AG09319 (cell line): ENCODE results near the gene ARPP21.
"Not testable (repeated sequence)": the region's sequence is repeated elsewhere in the genome, so short reads cannot be mapped to it uniquely, and the experiment has no call there.

Experiments
- DNase-seq: peaks from one replicate; pipeline ENCODE4 v3.0.0-alpha.2; 2010; ENCODE audit warnings: low read depth; ENCODE audit errors: extremely low read depth
- TF ChIP-seq, protein P1 (sequence below): IDR thresholded peaks from 2 replicates; pipeline ENCODE4 v1.5.1; 2011; ENCODE audit warnings: low read depth, mild to moderate bottlenecking, inconsistent platforms, low read length, moderate library complexity

Gene ARPP21

DNA sequence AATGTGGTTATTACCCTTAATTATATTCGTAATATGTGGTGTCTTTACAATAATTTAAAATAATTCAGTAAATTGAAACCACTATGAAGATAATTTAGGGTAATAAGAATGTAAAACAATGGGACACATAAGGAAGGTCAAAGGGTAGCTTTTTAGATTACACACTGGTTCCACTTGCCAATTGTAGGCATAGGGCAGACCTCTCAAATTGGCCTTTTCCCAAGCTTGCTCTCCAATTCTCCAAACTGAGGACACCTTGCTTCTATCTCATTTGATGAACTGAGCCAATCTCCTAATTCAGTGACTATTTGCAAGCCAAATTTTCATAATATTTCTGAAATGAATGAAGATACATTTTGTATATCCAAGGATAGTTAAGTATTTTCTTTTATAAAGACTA is 151.4 kb downstream of the ARPP21 start:
- TF ChIP-seq, protein P1, sequence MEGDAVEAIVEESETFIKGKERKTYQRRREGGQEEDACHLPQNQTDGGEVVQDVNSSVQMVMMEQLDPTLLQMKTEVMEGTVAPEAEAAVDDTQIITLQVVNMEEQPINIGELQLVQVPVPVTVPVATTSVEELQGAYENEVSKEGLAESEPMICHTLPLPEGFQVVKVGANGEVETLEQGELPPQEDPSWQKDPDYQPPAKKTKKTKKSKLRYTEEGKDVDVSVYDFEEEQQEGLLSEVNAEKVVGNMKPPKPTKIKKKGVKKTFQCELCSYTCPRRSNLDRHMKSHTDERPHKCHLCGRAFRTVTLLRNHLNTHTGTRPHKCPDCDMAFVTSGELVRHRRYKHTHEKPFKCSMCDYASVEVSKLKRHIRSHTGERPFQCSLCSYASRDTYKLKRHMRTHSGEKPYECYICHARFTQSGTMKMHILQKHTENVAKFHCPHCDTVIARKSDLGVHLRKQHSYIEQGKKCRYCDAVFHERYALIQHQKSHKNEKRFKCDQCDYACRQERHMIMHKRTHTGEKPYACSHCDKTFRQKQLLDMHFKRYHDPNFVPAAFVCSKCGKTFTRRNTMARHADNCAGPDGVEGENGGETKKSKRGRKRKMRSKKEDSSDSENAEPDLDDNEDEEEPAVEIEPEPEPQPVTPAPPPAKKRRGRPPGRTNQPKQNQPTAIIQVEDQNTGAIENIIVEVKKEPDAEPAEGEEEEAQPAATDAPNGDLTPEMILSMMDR: no peak
- no peak for DNase-seq

GRCh38 chr3:35793667-35794066 is 154.3 kb downstream of the ARPP21 start:
- TF ChIP-seq, protein P1: no peak
- DNase-seq: no peak

DNA sequence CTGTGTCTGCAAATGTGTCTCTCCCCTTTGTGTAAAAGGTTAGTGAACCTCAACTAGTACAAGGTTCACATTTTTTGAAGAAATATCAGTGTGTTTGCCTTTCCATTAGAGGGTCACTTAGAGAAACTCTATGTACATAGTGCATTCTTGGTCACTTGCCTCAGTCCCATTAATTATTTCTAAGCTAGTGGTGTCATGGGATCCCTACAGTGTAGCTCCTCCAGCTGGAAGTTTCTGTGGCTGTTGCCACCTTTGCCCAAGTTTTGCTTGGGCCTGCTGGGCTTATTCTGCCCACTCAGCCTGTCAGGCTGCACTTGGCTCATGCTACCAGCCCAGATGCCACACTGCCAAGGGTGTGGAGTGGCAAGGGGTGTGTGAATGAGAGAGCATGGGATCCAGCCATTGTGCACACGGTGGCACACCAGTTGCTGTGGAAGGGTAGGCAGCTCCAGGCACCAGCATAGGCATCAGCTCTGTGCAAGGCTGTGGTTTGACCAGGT is 161.7 kb downstream of the ARPP21 start:
- no peak for DNase-seq
- TF ChIP-seq, protein P1: no peak

- no peak for DNase-seq
- TF ChIP-seq, protein P1: no peak
Observed at GRCh38 chr3:35814531-35814930, 175.2 kb downstream of the ARPP21 start.

GRCh38 chr3:35815796-35816195 is 176.5 kb downstream of the ARPP21 start:
- not testable (repeated sequence) for DNase-seq

GRCh38 chr3:35817216-35817615 is 177.9 kb downstream of the ARPP21 start:
- no peak for DNase-seq
- TF ChIP-seq, protein P1: no peak

DNA sequence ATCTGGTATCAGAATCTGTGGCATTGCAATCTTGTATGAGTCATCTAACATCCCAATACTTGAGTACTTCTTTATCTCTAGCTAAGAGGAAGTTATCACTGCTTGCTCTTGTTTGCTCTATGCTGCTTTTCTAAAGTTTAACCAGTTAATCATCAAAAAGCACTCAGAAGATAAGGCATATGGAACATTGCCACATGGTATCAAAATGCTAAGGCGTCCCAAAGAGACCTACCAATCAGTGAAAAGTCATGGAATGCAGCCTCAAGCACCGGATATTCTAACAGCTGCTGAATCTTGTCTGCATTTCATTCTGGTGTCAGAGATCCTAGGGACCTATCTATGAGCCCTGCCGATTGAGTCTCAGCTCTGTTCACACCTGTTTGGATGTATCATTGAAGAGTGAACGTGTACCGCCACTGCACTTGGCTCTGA is 192.8 kb downstream of the ARPP21 start:
- DNase-seq: no peak
- TF ChIP-seq, protein P1: no peak
